Right lobe of liver (tissue), 6 donors: ENCODE results near the gene TNFSF13B. TPM values are rescaled to one million over a fixed set of nuclear protein-coding genes. Genes with fewer than 3 reads are reported as not detected.

Source experiments
- ATAC-seq, 4 donors: fragments of 200-7000 bp; cut with Tn5 transposase; one replicate each; pipeline ENCODE4 v1.9.1; 2020; ENCODE audit warnings: mild to moderate bottlenecking in 4 of 4, moderate library complexity in 4 of 4
- DNase-seq, 3 donors: peaks; one replicate each; pipeline ENCODE4 v3.0.0-alpha.2; 2020
- H3K27ac ChIP-seq, 3 donors: fragments of 200-600 bp; one replicate each; pipeline ENCODE4 v1.8.0; 2022
- H3K27me3 ChIP-seq, 2 donors: fragments of 200-600 bp; one replicate each; pipeline ENCODE4 v1.8.0; 2022
- H3K36me3 ChIP-seq, 4 donors: fragments of 200-600 bp; sonication (generic) in 1 of 4; one replicate each; pipeline versions ENCODE4 v1.5.1 to v1.8.0; 2017 to 2022; ENCODE audit warnings: control low read depth in 1 of 4
- H3K4me1 ChIP-seq, 4 donors: fragments of 200-600 bp; sonication (generic) in 1 of 4; one replicate each; pipeline versions ENCODE4 v1.5.1 to v1.8.0; 2017 to 2022; ENCODE audit warnings: control low read depth in 1 of 4
- H3K4me3 ChIP-seq, 3 donors: fragments of 200-600 bp; one replicate each; pipeline ENCODE4 v1.8.0; 2022
- H3K9me3 ChIP-seq, 4 donors: fragments of 200-600 bp; sonication (generic) in 1 of 4; one replicate each; pipeline versions ENCODE4 v1.5.1 to v1.8.0; 2017 to 2022; ENCODE audit warnings: control low read depth in 1 of 4
- CTCF ChIP-seq, 4 donors: fragments of 200-600 bp in 3 of 4; fragments of 450-650 bp in 1 of 4; IDR thresholded peaks; one replicate each; pipeline versions ENCODE4 v1.5.1 to v1.8.0; 2016 to 2022; ENCODE audit warnings: antibody characterized with exemption in 4 of 4, mild to moderate bottlenecking in 2 of 4
- POLR2A ChIP-seq: fragments of 450-650 bp; IDR thresholded peaks from one replicate; pipeline ENCODE4 v1.6.1; 2017; ENCODE audit warnings: antibody characterized with exemption, mild to moderate bottlenecking
- WGBS: methylation state at CpG from one replicate; pipeline ENCODE4 v1.1.6; 2018; ENCODE audit warnings: low coverage, low lambda C conversion rate; ENCODE audit not compliant: insufficient coverage; ENCODE audit errors: missing lambda C conversion rate; 5-methylcytosine and 5-hydroxymethylcytosine counted together
- intact Hi-C, 2 donors: fragments of 100-400 bp; cut with DNase I; formaldehyde crosslinking; loops; one replicate each; pipeline versions ENCODE4 v1.11.2 to v1.14.1; 2022
- small RNA-seq, 2 experiments: library from RNA; depleted of rRNA; stranded (forward); fragments of <200 nt; gene quantifications; one replicate each; pipeline ENCODE3, GENCODE V24; 2016
- total RNA-seq, 6 experiments: library from RNA; depleted of rRNA in 2 of 6; stranded (reverse); fragments of >200 nt in 2 of 6; fragmentation: NEBNext Ultra II Directional in 3 of 6; extraction: Animal tissue kit (Norgen Biotek cat#: 25700) in 3 of 6; gene quantifications; one replicate each; pipeline versions ENCODE4 v1.1.0 to v1.2.4, GENCODE V29; 2016 to 2023
- donor health status: DM: no; HTN: yes; CAD: no.
- donor health status: DM: no; HTN: no; CAD: no.
- donor health status: DM: no; HTN: no; CAD: no.
- donor health status: DM: no; HTN: yes; CAD: no.
- donor health status: DM: no; HTN: yes; CAD: no.

The TNFSF13B gene
- total RNA-seq, 6 experiments from 2014 or later = 1.5 to 4.7 (median 3.6) TPM

- 76% methylated on average over 6 of the region's 9 CpGs for WGBS
- ATAC-seq = no peak
- Histone ChIP-seq H3K27ac (no peak overlapping the region), H3K4me1 (no peaks in the 10 kb centered on the region), H3K4me3 (no peak overlapping the region), H3K27me3 (no peaks in the 10 kb centered on the region), H3K36me3 (no peaks in the 10 kb centered on the region), H3K9me3 (no peaks in the 10 kb centered on the region)
- no peak for DNase-seq
- intact Hi-C loops = no loop called here
- TF ChIP-seq CTCF (IDR thresholded peaks at IDR 0.05) (no peak), POLR2A (no peak)
Observed at GRCh38 chr13:108350579-108350978, 81.1 kb downstream of the TNFSF13B start.

- Histone ChIP-seq H3K9me3 (no peaks in the 10 kb centered on the region), H3K4me3 (no peak overlapping the region), H3K36me3 (no peaks in the 10 kb centered on the region), H3K27ac (no peak overlapping the region), H3K27me3 (no peaks in the 10 kb centered on the region), H3K4me1 (no peaks in the 10 kb centered on the region)
- no peak for TF ChIP-seq CTCF (IDR thresholded peaks at IDR 0.05)
- TF ChIP-seq POLR2A = no peak
- WGBS = 28% methylated on average over 3 of the region's 3 CpGs
- no peak for ATAC-seq
- no peak for DNase-seq
- intact Hi-C loops = no loop called here
Observed at GRCh38 chr13:108352599-108352998, 83.1 kb downstream of the TNFSF13B start.

GRCh38 chr13:108357228-108357627 lies 87.7 kb downstream of the TNFSF13B start:
- intact Hi-C loops = no loop called here
- no peaks in the 10 kb centered on the region for H3K27me3 ChIP-seq

More at GRCh38 chr13:108357228-108357627, 87.7 kb downstream of the TNFSF13B start:
- ATAC-seq (no peak), DNase-seq (no peak)
- WGBS = 68% methylated on average over 3 of the region's 3 CpGs
- H3K36me3 ChIP-seq = no peaks in the 10 kb centered on the region
- no peaks in the 10 kb centered on the region for H3K9me3 ChIP-seq
- H3K4me3 ChIP-seq = no peak overlapping the region
- H3K27ac ChIP-seq = no peak overlapping the region
- H3K4me1 ChIP-seq = no peaks in the 10 kb centered on the region
- TF ChIP-seq CTCF (IDR thresholded peaks at IDR 0.05) (no peak), POLR2A (no peak)

Small RNA genes within 50 kb of the gene (small RNA-seq; reads per million reads assigned to genes)
- 0 reads per million in 2 experiments for gene RNA5SP39

Other genes with a start within 250 kb of the TNFSF13B start
- gene LIG4, start 54.2 kb upstream of the TNFSF13B start, total RNA-seq = 1 to 10 TPM; 6.2 to 10.0 (median 7.1) TPM
- gene ABHD13, start 51.3 kb upstream of the TNFSF13B start, total RNA-seq = 1 to 10 TPM; 3.9 to 7.4 (median 4.8) TPM